Measurements from ENCODE around the gene PCYT2.

PCYT2 gene

GRCh38 chr17:81858170-81858966, 52.8 kb downstream of the PCYT2 start:
- Histone ChIP-seq H3K27me3 (replicated peaks in 2 of 5; ENCODE audit: control insufficient read depth in 4 of 5, insufficient read depth in 5 of 5, low read length in 4 of 5) (no peaks in the 10 kb centered on the region), H3K4me1 (ENCODE audit: control extremely low read depth in 1 of 4, control insufficient read depth in 4 of 4, insufficient read depth in 4 of 4, low read length in 3 of 4) (peaks cover 5 to 30% (median 27%) of the 10 kb centered on the region in 4 experiments), H3K9me3 (ENCODE audit: control extremely low read depth in 1 of 5, control insufficient read depth in 4 of 5, insufficient read depth in 2 of 5, low read depth in 1 of 5, low read length in 4 of 5) (no peaks in the 10 kb centered on the region), H3K36me3 (ENCODE audit: control insufficient read depth in 4 of 4, insufficient read depth in 4 of 4, low read length in 3 of 4) (peaks cover 10 to 48% (median 37%) of the 10 kb centered on the region in 4 experiments), H3K27ac (ENCODE audit: insufficient read depth in 1 of 2, low read depth in 1 of 2, low read length in 2 of 2, poor library complexity in 1 of 2, severe bottlenecking in 2 of 2) (peak overlapping the region in 1 of 2 experiments; percentile 95), H3K4me3 (ENCODE audit: control insufficient read depth in 1 of 7, extremely low read depth in 1 of 7, insufficient read depth in 4 of 7, low read depth in 2 of 7, low read length in 6 of 7) (peak overlapping the region in 2 of 7 experiments; percentile 79 to 90)
- no peak for DNase-seq
- ChIA-PET POLR2A (interaction anchor here (1.1 to 1.8 kb wide), 2 partner anchors 9 to 10 kb away, joined by 4 read pairs; no protein-coding TSS in a partner anchor), CTCF (no interaction called here)
- 96% methylated on average over 26 of the region's 30 CpGs for WGBS (ENCODE audit: insufficient coverage)

GRCh38 chr17:81854974-81855774, 56.0 kb downstream of the PCYT2 start:
- Histone ChIP-seq H3K4me1 (ENCODE audit: control extremely low read depth in 1 of 4, control insufficient read depth in 4 of 4, insufficient read depth in 4 of 4, low read length in 3 of 4) (peaks cover 5 to 19% (median 16%) of the 10 kb centered on the region in 4 experiments), H3K9me3 (ENCODE audit: control extremely low read depth in 1 of 5, control insufficient read depth in 4 of 5, insufficient read depth in 2 of 5, low read depth in 1 of 5, low read length in 4 of 5) (no peaks in the 10 kb centered on the region), H3K4me3 (ENCODE audit: control insufficient read depth in 1 of 7, extremely low read depth in 1 of 7, insufficient read depth in 4 of 7, low read depth in 2 of 7, low read length in 6 of 7) (no peak overlapping the region), H3K27ac (ENCODE audit: insufficient read depth in 1 of 2, low read depth in 1 of 2, low read length in 2 of 2, poor library complexity in 1 of 2, severe bottlenecking in 2 of 2) (no peak overlapping the region), H3K36me3 (ENCODE audit: control insufficient read depth in 4 of 4, insufficient read depth in 4 of 4, low read length in 3 of 4) (peaks cover 10 to 67% (median 52%) of the 10 kb centered on the region in 4 experiments), H3K27me3 (replicated peaks in 2 of 5; ENCODE audit: control insufficient read depth in 4 of 5, insufficient read depth in 5 of 5, low read length in 4 of 5) (no peaks in the 10 kb centered on the region)
- DNase-seq: no peak
- WGBS (ENCODE audit: insufficient coverage): 96% methylated on average over 24 of the region's 29 CpGs
- POLR2A ChIA-PET: interaction anchor here (0.6 to 1.7 kb wide), 9 partner anchors 9 to 120 kb away, joined by 3 to 5 read pairs (median 3); partner anchors contain the start of gene MCRIP1
- CTCF ChIA-PET: interaction anchor here (0.6 to 1.9 kb wide), 8 partner anchors 11 to 294 kb away, joined by 3 to 9 read pairs (median 3); partner anchors contain the start of genes ARL16 and HGS

GRCh38 chr17:81852237-81852636, 59.0 kb downstream of the PCYT2 start:
- Histone ChIP-seq H3K4me3 (ENCODE audit: control insufficient read depth in 1 of 7, extremely low read depth in 1 of 7, insufficient read depth in 4 of 7, low read depth in 2 of 7, low read length in 6 of 7) (no peak overlapping the region), H3K27ac (ENCODE audit: insufficient read depth in 1 of 2, low read depth in 1 of 2, low read length in 2 of 2, poor library complexity in 1 of 2, severe bottlenecking in 2 of 2) (no peak overlapping the region), H3K4me1 (ENCODE audit: control extremely low read depth in 1 of 4, control insufficient read depth in 4 of 4, insufficient read depth in 4 of 4, low read length in 3 of 4) (no peaks in the 10 kb centered on the region), H3K27me3 (replicated peaks in 2 of 5; ENCODE audit: control insufficient read depth in 4 of 5, insufficient read depth in 5 of 5, low read length in 4 of 5) (no peaks in the 10 kb centered on the region), H3K9me3 (ENCODE audit: control extremely low read depth in 1 of 5, control insufficient read depth in 4 of 5, insufficient read depth in 2 of 5, low read depth in 1 of 5, low read length in 4 of 5) (no peaks in the 10 kb centered on the region), H3K36me3 (ENCODE audit: control insufficient read depth in 4 of 4, insufficient read depth in 4 of 4, low read length in 3 of 4) (peaks cover 9 to 60% (median 42%) of the 10 kb centered on the region in 4 experiments)
- ChIA-PET CTCF (interaction anchor here (1.3 kb wide), 1 partner anchor 117 kb away, joined by 4 read pairs; no protein-coding TSS in a partner anchor), POLR2A (interaction anchor here (0.6 to 1.2 kb wide), 3 partner anchors 9 to 330 kb away, joined by 3 to 4 read pairs (median 3); no protein-coding TSS in a partner anchor)
- WGBS (ENCODE audit: insufficient coverage): 97% methylated on average over 11 of the region's 12 CpGs
- DNase-seq: no peak

- CTCF ChIA-PET: no interaction called here
- H3K27ac ChIP-seq (ENCODE audit: insufficient read depth in 1 of 2, low read depth in 1 of 2, low read length in 2 of 2, poor library complexity in 1 of 2, severe bottlenecking in 2 of 2): no peak overlapping the region
- 99% methylated on average over 12 of the region's 16 CpGs for WGBS (ENCODE audit: insufficient coverage)
Observed at GRCh38 chr17:81851423-81851822, 59.8 kb downstream of the PCYT2 start.

More at GRCh38 chr17:81851423-81851822, 59.8 kb downstream of the PCYT2 start:
- H3K36me3 ChIP-seq (ENCODE audit: control insufficient read depth in 4 of 4, insufficient read depth in 4 of 4, low read length in 3 of 4): peaks cover 17 to 68% (median 48%) of the 10 kb centered on the region in 4 experiments
- POLR2A ChIA-PET: interaction anchor here (0.7 to 1.2 kb wide), 2 partner anchors 9 to 10 kb away, joined by 3 read pairs; no protein-coding TSS in a partner anchor
- no peaks in the 10 kb centered on the region for H3K27me3 ChIP-seq (replicated peaks in 2 of 5; ENCODE audit: control insufficient read depth in 4 of 5, insufficient read depth in 5 of 5, low read length in 4 of 5)
- H3K9me3 ChIP-seq (ENCODE audit: control extremely low read depth in 1 of 5, control insufficient read depth in 4 of 5, insufficient read depth in 2 of 5, low read depth in 1 of 5, low read length in 4 of 5): no peaks in the 10 kb centered on the region
- H3K4me1 ChIP-seq (ENCODE audit: control extremely low read depth in 1 of 4, control insufficient read depth in 4 of 4, insufficient read depth in 4 of 4, low read length in 3 of 4): no peaks in the 10 kb centered on the region
- no peak for DNase-seq
- no peak overlapping the region for H3K4me3 ChIP-seq (ENCODE audit: control insufficient read depth in 1 of 7, extremely low read depth in 1 of 7, insufficient read depth in 4 of 7, low read depth in 2 of 7, low read length in 6 of 7)
